Effector CD4-positive, alpha-beta T cell (primary cell): ENCODE results near the gene KIAA1549.

Experiments used
- DNase-seq: peaks from one replicate; pipeline ENCODE4 v3.0.0-alpha.2; 2020

Gene KIAA1549

DNA sequence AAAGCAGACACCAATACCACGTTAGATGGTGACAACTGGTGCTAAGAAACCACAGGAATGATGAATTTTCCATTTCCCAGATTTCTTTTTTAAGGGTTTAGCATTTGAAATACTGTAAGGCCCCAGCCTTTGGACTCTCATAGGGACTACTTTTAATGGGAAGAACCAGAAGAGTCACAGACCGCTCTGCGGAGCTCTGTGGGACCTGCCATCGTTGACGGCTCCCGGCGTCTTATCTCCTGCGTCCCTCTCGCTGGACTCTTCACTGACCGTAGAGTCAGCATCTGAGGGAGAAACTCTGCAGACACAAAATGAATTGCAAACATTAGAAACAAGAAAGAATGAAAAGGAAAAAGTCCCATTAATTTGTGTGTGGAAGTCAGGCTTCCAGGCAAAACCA is 101.8 kb downstream of the KIAA1549 start:
- no peak for DNase-seq

DNA sequence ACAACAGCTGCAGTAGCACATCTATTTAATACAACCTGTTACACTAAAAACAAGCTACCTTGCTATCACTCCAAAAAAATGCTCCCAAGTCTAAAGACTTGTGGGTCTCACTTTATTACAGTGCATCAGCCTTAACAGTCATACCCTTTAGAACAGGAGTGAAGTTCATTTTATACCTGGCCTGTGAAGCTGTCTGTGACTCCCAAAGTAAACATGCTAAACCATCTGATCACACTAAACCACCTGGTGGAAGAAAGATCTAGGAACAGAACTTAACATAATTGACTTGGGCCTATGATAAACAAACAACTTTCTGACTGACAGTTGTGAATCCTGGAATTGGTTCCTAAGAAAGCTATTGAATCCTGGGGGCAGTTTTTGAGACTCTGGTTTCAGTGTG is 102.3 kb downstream of the KIAA1549 start:
- DNase-seq = no peak

DNA sequence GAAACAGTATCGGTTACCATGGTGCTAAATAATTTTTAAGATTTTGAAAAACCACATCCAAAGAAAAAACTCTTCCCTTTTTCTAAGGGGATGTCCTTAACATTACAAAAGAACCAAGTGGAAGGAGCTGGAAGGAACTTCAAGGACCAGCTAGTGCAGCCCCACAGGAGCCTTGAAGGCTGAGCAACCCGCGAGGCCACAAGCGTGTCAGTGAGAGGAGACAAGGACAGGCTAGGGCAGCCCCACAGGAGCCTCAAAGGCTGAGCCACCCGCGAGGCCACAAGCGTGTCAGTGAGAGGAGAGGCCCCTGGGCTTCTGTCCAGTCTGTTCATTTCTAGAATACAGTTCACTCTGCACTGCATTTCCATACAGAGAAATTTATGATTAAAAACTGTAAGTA is 103.1 kb downstream of the KIAA1549 start:
- DNase-seq = no peak

DNA sequence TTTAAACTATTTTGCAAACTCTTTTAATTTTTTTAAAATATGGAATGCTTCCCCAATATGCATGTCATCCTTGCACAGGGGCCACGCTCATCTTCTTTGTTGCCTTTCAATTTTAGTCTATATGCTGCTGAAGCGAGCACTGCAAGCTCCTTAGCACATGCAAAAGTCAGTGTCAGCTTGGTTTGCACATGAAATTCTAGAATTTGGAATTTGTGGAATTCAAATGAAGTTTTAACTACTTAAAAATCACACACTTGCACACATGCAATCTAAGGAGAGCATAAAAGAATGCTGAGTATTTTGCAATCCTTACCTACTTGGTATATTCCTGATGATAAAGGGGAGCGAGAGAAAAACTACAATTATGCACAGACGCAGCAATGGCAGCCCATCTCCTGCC is 104.9 kb downstream of the KIAA1549 start:
- no peak for DNase-seq

- DNase-seq = peak; percentile 41
These were observed 105.4 kb downstream of the KIAA1549 start for GRCh38 chr7:138875794-138876193.

DNA sequence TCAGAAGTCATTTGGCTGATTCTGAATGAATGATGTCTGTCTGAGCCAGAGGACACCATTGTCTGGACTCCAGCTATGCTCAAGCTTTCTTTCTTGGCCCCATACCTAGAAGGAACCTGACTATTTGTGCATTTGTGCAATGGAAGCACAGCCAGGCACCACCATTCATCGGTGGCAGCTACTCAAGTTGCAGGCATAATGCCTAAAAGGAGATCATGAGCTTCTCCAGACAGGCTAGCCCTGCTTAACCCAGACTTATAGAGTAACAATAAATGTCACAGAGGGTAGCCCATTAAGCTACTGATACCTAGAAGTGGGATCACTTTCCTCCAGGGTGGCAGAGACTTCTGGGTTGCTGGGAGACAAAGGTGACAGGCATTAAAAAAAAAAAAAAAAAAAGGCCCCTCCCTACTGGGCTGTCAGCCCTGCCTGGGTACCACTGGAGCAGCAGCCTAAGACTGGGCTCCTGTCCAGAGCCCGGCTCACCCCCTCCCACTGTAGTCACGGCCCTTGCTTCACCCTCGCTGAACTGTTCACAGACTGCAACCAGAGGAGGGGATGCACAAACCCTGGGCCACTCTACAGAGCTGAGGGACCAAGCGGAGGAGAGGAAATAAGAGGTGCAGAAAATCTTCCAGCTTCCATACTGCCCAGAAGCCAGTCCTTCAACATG is 107.8 kb downstream of the KIAA1549 start:
- no peak for DNase-seq

DNA sequence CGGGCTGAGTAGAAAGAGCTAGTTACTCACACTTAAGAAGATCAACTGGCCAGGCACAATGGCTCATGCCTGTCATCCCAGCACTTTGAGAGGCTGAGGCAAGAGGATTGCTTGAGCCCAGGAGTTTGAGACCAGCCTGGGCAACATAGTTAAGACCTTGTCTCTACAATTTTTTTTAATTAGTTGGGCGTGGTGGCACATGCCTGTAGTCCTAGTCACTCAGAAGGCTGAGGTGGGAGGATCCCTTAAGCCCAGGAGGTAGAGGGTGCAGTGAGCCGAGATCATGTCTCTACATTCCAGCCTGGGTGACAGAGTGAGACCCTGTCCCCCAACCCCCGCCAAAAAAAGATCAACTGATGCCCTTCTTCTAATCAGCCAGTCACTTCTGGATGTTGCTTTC is 108.6 kb downstream of the KIAA1549 start:
- DNase-seq = no peak

GRCh38 chr7:138871814-138872090 is 109.4 kb downstream of the KIAA1549 start:
- no peak for DNase-seq

GRCh38 chr7:138871065-138871813 is 110.0 kb downstream of the KIAA1549 start:
- no peak for DNase-seq

DNA sequence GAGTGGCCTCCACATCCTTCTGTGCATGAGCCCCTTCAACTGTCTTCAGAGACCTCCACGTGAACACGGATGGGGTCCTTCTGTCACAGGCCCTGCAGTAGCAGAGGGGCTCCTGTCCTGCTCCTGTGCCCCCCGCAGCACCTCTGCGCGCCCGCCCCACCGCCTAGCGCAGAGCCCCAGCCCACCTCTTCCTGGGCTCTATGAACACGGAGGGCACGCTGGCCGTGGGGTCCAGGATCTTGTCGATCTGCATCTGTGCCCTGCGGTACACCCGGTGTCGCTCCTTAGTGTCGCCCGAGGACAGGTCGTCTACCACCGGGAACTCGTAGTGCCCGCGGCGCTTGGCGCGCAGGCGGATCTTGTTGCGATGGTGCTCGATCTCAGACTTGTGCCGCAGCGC is 111.8 kb downstream of the KIAA1549 start:
- DNase-seq = no peak

DNA sequence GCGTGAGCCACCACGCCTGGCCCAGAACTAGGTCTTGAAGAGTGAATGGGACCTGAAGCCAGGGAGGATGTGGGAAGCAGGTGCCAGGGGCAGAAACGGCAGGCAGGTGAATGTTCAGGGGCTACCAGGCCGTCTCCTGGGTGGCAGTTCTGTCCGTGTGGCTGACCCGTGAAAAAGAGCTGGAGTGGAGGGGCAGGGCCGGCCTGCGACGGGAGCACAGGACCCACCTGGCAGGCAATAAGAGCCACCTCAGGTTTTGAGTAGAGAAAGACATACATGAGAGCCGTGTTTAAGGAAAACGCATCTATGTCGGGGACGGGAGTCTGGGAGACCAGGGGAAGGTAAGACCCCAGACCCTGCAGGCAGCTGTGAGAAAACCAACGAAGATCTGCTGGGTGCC is 112.5 kb downstream of the KIAA1549 start:
- DNase-seq = no peak

- DNase-seq = no peak
These were observed 113.4 kb downstream of the KIAA1549 start for GRCh38 chr7:138867744-138868143.

GRCh38 chr7:138866353-138866752 is 114.8 kb downstream of the KIAA1549 start:
- DNase-seq = no peak

DNA sequence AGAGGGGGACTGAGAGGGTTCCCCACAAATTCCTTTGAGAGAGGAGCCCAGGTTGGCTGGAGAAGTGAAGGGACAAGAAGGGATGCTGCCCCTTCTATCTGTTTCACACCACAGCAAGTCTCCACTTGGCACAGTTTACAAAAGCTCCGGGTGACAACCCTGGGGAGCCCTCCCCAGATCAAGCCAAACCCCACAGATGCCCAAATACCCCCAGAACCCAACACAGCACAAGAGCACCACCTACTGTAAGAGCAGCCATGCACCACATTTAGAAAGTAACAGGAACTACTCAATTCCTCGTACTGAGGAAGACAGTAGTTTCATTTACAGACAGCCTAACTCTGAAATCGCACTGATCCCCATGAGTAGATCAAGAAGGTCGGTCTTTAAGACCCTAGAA is 115.3 kb downstream of the KIAA1549 start:
- peak; percentile 12 for DNase-seq

- DNase-seq = no peak
These were observed 116.5 kb downstream of the KIAA1549 start for GRCh38 chr7:138864667-138865066.

DNA sequence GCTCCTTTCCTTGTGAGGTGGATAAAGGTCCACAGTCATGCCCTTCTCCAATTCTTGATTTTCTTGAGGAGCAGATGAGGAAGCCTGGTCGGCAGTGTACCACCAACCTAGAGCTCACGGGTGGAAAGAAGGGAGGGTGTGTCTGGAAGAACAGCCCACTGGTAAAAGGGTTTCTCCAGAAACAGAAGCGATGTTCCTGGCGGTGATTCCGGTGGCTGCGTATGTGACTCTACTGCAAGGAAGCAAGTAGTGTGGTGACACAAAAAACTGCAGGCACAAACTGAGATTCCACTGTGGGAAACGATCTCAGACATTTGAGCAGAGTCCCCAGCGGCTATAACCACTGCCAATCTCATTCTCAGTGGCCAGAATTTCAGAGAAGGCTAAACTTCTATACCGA is 117.3 kb downstream of the KIAA1549 start:
- no peak for DNase-seq

GRCh38 chr7:138861051-138861450 is 120.1 kb downstream of the KIAA1549 start:
- no peak for DNase-seq

DNA sequence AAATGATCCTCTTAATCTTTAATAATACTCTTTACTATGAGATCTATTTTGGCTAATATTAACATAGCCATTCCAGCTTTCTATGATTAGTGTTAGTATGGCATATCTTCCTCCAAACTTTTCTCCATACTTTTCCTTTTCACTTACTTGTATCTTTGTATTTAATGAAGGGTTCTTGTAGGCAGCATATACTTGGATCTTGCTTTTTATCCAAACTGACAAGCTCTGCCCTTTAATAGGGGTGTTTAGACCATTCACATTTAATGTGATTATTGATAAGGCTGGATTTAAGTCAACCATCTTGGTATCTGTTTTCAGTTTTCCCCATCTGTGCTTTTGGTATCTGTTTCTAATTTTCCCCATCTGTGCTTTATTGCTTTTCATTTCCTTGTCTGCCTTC is 123.5 kb downstream of the KIAA1549 start:
- DNase-seq = no peak

DNA sequence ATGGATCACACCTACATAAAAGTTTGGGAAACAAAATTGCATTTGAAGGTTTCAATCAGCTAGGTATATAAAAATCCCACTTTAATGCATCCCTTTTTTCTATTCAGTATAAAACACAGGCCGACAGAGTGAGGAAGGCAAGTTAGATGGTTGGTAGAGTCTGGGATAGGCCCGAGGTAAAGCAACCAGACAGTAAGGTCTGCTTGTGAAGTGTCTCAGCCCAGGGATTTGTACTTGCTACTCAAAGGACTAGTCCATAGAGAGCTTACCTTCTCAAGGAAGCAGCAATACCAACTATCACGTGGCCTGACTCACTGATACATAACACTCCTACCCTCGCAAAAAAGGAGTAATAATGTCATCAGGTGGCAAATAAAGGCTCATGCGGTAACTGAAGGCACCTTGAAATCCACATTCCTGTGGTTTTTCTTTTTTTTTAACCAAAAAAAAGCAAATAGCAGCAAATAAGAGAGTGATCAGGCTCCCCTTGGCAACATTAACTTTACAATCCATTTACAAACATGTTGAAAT is 127.0 kb downstream of the KIAA1549 start:
- no peak for DNase-seq

DNA sequence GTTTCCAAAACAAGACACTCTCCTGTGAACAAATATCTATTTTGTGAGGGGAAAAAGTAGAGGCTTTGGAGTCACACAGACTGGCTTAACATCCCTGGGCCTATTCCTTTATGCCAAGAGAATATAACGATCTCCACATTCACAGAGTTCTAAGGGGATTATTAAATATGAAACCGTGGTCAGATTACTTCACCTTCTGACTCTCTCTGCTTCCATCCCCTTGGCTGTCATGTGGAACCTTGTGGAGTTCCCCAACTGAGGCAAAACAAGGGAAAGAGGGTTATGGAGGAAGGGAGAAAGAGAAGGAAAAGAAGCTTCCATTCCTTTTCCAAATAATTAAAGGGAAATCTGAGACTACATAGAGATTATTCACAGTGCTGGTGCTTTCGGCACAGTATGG is 127.7 kb downstream of the KIAA1549 start:
- DNase-seq = no peak

- DNase-seq = no peak
These were observed 128.7 kb downstream of the KIAA1549 start for GRCh38 chr7:138852469-138852868.

- no peak for DNase-seq
These were observed 131.5 kb downstream of the KIAA1549 start for GRCh38 chr7:138849701-138850100.

GRCh38 chr7:138848056-138848980 is 132.9 kb downstream of the KIAA1549 start:
- no peak for DNase-seq

DNA sequence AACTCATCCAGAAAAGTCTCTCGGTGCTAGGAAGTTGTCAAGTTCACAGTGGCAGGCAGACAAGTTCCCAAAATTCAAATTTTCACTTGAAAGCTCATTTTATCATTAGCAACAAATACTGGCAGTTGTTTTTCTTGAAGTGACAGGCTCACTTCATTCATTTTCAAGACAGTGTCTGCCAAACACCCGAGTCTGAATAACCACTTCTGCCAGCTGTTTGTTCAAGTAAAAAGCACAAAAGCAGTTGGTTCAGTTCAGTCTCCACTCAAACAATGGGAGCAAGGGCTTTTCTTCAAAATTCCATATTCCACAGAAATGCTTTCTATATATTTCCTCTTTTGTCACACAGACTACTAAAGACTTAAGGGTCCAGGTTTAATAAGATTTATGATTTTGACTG is 135.5 kb downstream of the KIAA1549 start:
- no peak for DNase-seq
